SK-N-SH treated with all-trans-retinoic acid at 6 μM for 48 hours (cell line): Measurements from ENCODE around the gene BCAM.

Source experiments
- ATAC-seq: fragments of 200-7000 bp; cut with Tn5 transposase; 3 replicates; pipeline ENCODE4 v1.9.1; 2020; ENCODE audit warnings: mild to moderate bottlenecking, moderate library complexity
- BACH2 ChIP-seq: fragments of 250-450 bp; sonication (Bioruptor Pico); IDR thresholded peaks from 2 replicates; pipeline ENCODE4 v1.9.0; 2021; ENCODE audit warnings: mild to moderate bottlenecking, borderline replicate concordance
- CREB5 ChIP-seq: fragments of 250-450 bp; sonication (Bioruptor Pico); IDR thresholded peaks from 2 replicates; pipeline ENCODE4 v1.5.1; 2020; ENCODE audit warnings: low read depth, mild to moderate bottlenecking, moderate library complexity
- CSRNP3 ChIP-seq: fragments of 250-450 bp; sonication (Bioruptor Pico); IDR thresholded peaks from 2 replicates; pipeline ENCODE4 v1.5.1; 2021; ENCODE audit warnings: mild to moderate bottlenecking, moderate library complexity
- ESRRG ChIP-seq: fragments of 250-450 bp; sonication (Bioruptor Pico); IDR thresholded peaks from 2 replicates; pipeline ENCODE4 v1.6.1; 2021; ENCODE audit warnings: mild to moderate bottlenecking
- GLIS3 ChIP-seq: fragments of 250-450 bp; sonication (Bioruptor Pico); IDR thresholded peaks from 2 replicates; pipeline ENCODE4 v1.5.0; 2020; ENCODE audit warnings: mild to moderate bottlenecking, moderate library complexity
- ISL1 ChIP-seq: fragments of 250-450 bp; sonication (Bioruptor Pico); IDR thresholded peaks from 2 replicates; pipeline ENCODE4 v2.1.2; 2022; ENCODE audit warnings: mild to moderate bottlenecking, moderate library complexity
- PATZ1 ChIP-seq: fragments of 250-450 bp; sonication (Bioruptor Pico); IDR thresholded peaks from 2 replicates; pipeline ENCODE4 v1.8.0; 2020; ENCODE audit warnings: mild to moderate bottlenecking, moderate library complexity, borderline replicate concordance
- POU6F1 ChIP-seq: fragments of 250-450 bp; sonication (Bioruptor Pico); IDR thresholded peaks from 2 replicates; pipeline ENCODE4 v1.8.0; 2021; ENCODE audit warnings: low read depth, mild to moderate bottlenecking, moderate library complexity, borderline replicate concordance
- PPARA ChIP-seq: fragments of 250-450 bp; sonication (Bioruptor Pico); IDR thresholded peaks from 2 replicates; pipeline ENCODE4 v1.5.0; 2020; ENCODE audit warnings: mild to moderate bottlenecking, borderline replicate concordance
- TCF4 ChIP-seq: fragments of 250-450 bp; sonication (Bioruptor Pico); IDR thresholded peaks from 2 replicates; pipeline ENCODE4 v1.8.0; 2021; ENCODE audit warnings: mild to moderate bottlenecking, moderate library complexity, borderline replicate concordance
- TSHZ2 ChIP-seq: fragments of 250-450 bp; sonication (Bioruptor Pico); IDR thresholded peaks from 2 replicates; pipeline ENCODE4 v1.5.0; 2020; ENCODE audit warnings: mild to moderate bottlenecking, moderate library complexity
- ZC3H10 ChIP-seq: fragments of 250-450 bp; sonication (Bioruptor Pico); IDR thresholded peaks from 2 replicates; pipeline ENCODE4 v1.5.1; 2021; ENCODE audit warnings: mild to moderate bottlenecking, moderate library complexity
- ZFP3 ChIP-seq: fragments of 250-450 bp; sonication (Bioruptor Pico); IDR thresholded peaks from 2 replicates; pipeline ENCODE4 v1.5.0; 2020; ENCODE audit warnings: mild to moderate bottlenecking, moderate library complexity
- ZFP30 ChIP-seq: fragments of 450-650 bp; formaldehyde crosslinking; IDR thresholded peaks from 2 replicates; pipeline ENCODE4 v1.5.0; 2022; ENCODE audit warnings: mild to moderate bottlenecking, moderate library complexity
- ZNF8 ChIP-seq: fragments of 450-650 bp; formaldehyde crosslinking; IDR thresholded peaks from 2 replicates; pipeline ENCODE4 v1.5.0; 2020; ENCODE audit warnings: mild to moderate bottlenecking, moderate library complexity

The BCAM gene

GRCh38 chr19:44775676-44776240, 33.1 kb upstream of the BCAM start:
- no peak for ATAC-seq
- no peak for TF ChIP-seq TCF4
- TF ChIP-seq ZFP3 (CRISPR knock-in tag), result no peak
- no peak for TF ChIP-seq CSRNP3 (CRISPR knock-in tag)
- TF ChIP-seq ZNF8, result no peak
- TF ChIP-seq ESRRG, result no peak
- TF ChIP-seq ZFP30 (CRISPR knock-in tag), result no peak
- no peak for TF ChIP-seq PPARA (CRISPR knock-in tag)
- no peak for TF ChIP-seq TSHZ2 (CRISPR knock-in tag)
- no peak for TF ChIP-seq GLIS3
- TF ChIP-seq PATZ1, result no peak
- no peak for TF ChIP-seq BACH2 (CRISPR knock-in tag)
- no peak for TF ChIP-seq CREB5 (CRISPR knock-in tag)
- no peak for TF ChIP-seq POU6F1 (CRISPR knock-in tag)
- no peak for TF ChIP-seq ZC3H10

GRCh38 chr19:44776402-44777096, 32.4 kb upstream of the BCAM start:
- TF ChIP-seq ESRRG, result no peak
- TF ChIP-seq ZNF8, result no peak
- TF ChIP-seq ZFP3 (CRISPR knock-in tag), result no peak
- TF ChIP-seq ISL1 (CRISPR knock-in tag), result no peak
- no peak for TF ChIP-seq TSHZ2 (CRISPR knock-in tag)
- no peak for TF ChIP-seq CREB5 (CRISPR knock-in tag)
- ATAC-seq, result no peak
